IMR-90 (cell line): Measurements from ENCODE around the gene RAB11A.

Experiments
- POLR2A ChIP-seq: IDR thresholded peaks from 2 replicates; pipeline ENCODE4 v1.6.1; 2012; ENCODE audit warnings: mild to moderate bottlenecking, low read depth, low read length
- RFX5 ChIP-seq: IDR thresholded peaks from 2 replicates; pipeline ENCODE4 v1.8.0; 2012; ENCODE audit warnings: low read depth, mild to moderate bottlenecking, low read length, moderate library complexity
- TF ChIP-seq, protein P1 (sequence below): conservative IDR thresholded peaks from 2 replicates; pipeline ENCODE4 v1.5.1; 2012; ENCODE audit warnings: mild to moderate bottlenecking, low read depth, low read length, improper control_type of control experiment

DNA sequence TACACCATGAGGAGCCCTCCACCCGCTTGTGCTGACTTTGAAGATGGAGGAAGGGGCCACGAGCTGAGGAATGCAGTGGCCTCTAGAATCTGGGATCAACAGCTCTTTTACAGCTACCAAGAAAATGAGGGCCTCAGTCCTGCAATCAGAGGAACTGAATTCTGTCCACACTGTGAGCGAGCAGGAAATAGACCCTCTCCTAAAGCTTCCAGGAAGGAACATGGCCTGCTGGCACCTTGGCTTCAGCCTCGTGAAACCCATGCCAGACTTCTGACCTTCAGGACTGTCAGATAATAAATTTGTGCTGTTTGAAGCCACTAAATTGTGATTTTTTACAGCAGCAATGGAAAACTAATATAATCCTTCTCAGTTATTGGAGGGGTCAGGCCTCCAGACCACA lies 61.9 kb downstream of the RAB11A start:
- TF ChIP-seq, protein P1, sequence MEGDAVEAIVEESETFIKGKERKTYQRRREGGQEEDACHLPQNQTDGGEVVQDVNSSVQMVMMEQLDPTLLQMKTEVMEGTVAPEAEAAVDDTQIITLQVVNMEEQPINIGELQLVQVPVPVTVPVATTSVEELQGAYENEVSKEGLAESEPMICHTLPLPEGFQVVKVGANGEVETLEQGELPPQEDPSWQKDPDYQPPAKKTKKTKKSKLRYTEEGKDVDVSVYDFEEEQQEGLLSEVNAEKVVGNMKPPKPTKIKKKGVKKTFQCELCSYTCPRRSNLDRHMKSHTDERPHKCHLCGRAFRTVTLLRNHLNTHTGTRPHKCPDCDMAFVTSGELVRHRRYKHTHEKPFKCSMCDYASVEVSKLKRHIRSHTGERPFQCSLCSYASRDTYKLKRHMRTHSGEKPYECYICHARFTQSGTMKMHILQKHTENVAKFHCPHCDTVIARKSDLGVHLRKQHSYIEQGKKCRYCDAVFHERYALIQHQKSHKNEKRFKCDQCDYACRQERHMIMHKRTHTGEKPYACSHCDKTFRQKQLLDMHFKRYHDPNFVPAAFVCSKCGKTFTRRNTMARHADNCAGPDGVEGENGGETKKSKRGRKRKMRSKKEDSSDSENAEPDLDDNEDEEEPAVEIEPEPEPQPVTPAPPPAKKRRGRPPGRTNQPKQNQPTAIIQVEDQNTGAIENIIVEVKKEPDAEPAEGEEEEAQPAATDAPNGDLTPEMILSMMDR, result no peak
- TF ChIP-seq POLR2A, result no peak
- TF ChIP-seq RFX5, result no peak
